Uterus (tissue), 4 donors: Measurements from ENCODE around the gene IL1F10. TPM values are rescaled to one million over a fixed set of nuclear protein-coding genes. Genes with fewer than 3 reads are reported as not detected.

Experiments
- DNase-seq, 2 donors: peaks; one replicate each; pipeline ENCODE4 v3.0.0-alpha.2; 2019 to 2020
- H3K27ac ChIP-seq, 2 donors: fragments of 200-600 bp; sonication (generic); 1 replicate in 1 of 2; 2 replicates in 1 of 2; pipeline ENCODE4 v1.5.1; 2016 to 2018
- H3K27me3 ChIP-seq, 2 donors: fragments of 200-600 bp; sonication (generic); one replicate each; pipeline ENCODE4 v1.5.1; 2018 to 2019; ENCODE audit warnings: control low read depth in 1 of 2
- H3K36me3 ChIP-seq, 2 donors: fragments of 200-600 bp; sonication (generic); one replicate each; pipeline ENCODE4 v1.5.1; 2019; ENCODE audit warnings: control low read depth in 1 of 2
- H3K4me1 ChIP-seq, 2 donors: fragments of 200-600 bp; sonication (generic); one replicate each; pipeline ENCODE4 v1.5.1; 2018 to 2019; ENCODE audit warnings: control low read depth in 1 of 2
- H3K4me3 ChIP-seq, 2 donors: fragments of 200-600 bp; sonication (generic); 1 replicate in 1 of 2; 2 replicates in 1 of 2; pipeline ENCODE4 v1.5.1; 2018 to 2019; ENCODE audit warnings: mild to moderate bottlenecking in 1 of 2
- H3K9me3 ChIP-seq, 2 donors: fragments of 200-600 bp; sonication (generic); one replicate each; pipeline ENCODE4 v1.5.1; 2019; ENCODE audit warnings: control low read depth in 1 of 2
- CTCF ChIP-seq, 4 experiments: fragments of 200-600 bp in 2 of 4; fragments of 450-650 bp in 2 of 4; sonication (generic) in 2 of 4; IDR thresholded peaks; one replicate each; pipeline ENCODE4 v1.5.1; 2016 to 2019; ENCODE audit warnings: antibody characterized with exemption in 4 of 4, mild to moderate bottlenecking in 2 of 4, moderate library complexity in 1 of 4
- POLR2A ChIP-seq, 2 donors: fragments of 450-650 bp; IDR thresholded peaks; one replicate each; pipeline ENCODE4 v1.6.1; 2016; ENCODE audit warnings: antibody characterized with exemption in 2 of 2, mild to moderate bottlenecking in 1 of 2, moderate library complexity in 1 of 2
- intact Hi-C: fragments of 100-400 bp; cut with DNase I; formaldehyde crosslinking; loops from one replicate; pipeline ENCODE4 v1.15.1; 2023; ENCODE audit warnings: low total_unique reads
- total RNA-seq, 4 donors: library from RNA; depleted of rRNA in 3 of 4; stranded (reverse); fragments of >200 nt in 3 of 4; gene quantifications; one replicate each; pipeline versions ENCODE4 v1.1.0 to v1.2.4, GENCODE V29; 2014 to 2023
- donor health status: DM: yes; HTN: yes; CAD: no.

The IL1F10 gene
- total RNA-seq, 4 donors from 2014 or later, result not detected

- Histone ChIP-seq H3K27ac (no peak overlapping the region), H3K9me3 (no peaks in the 10 kb centered on the region), H3K4me1 (no peaks in the 10 kb centered on the region), H3K4me3 (no peak overlapping the region), H3K27me3 (no peaks in the 10 kb centered on the region), H3K36me3 (no peaks in the 10 kb centered on the region)
- TF ChIP-seq CTCF (IDR thresholded peaks at IDR 0.05) (no peak), POLR2A (IDR thresholded peaks at IDR 0.05) (no peak)
- intact Hi-C loops, result no loop called here
- DNase-seq, result no peak
Measured at GRCh38 chr2:113075030-113075429, 7.3 kb downstream of the IL1F10 start.

GRCh38 chr2:113075600-113075999 is 7.8 kb downstream of the IL1F10 start:
- H3K27me3 ChIP-seq, result no peaks in the 10 kb centered on the region
- DNase-seq, result no peak
- H3K27ac ChIP-seq, result no peak overlapping the region
- H3K9me3 ChIP-seq, result no peaks in the 10 kb centered on the region
- no peaks in the 10 kb centered on the region for H3K4me1 ChIP-seq
- TF ChIP-seq POLR2A (IDR thresholded peaks at IDR 0.05) (no peak), CTCF (IDR thresholded peaks at IDR 0.05) (no peak)
- no peak overlapping the region for H3K4me3 ChIP-seq
- no peaks in the 10 kb centered on the region for H3K36me3 ChIP-seq
- intact Hi-C loops, result no loop called here

GRCh38 chr2:113076954-113077669 is 9.3 kb downstream of the IL1F10 start:
- TF ChIP-seq POLR2A (IDR thresholded peaks at IDR 0.05) (no peak), CTCF (IDR thresholded peaks at IDR 0.05) (no peak)
- no peak overlapping the region for H3K27ac ChIP-seq
- H3K9me3 ChIP-seq, result no peaks in the 10 kb centered on the region
- intact Hi-C loops, result no loop called here
- H3K36me3 ChIP-seq, result no peaks in the 10 kb centered on the region
- H3K4me1 ChIP-seq, result no peaks in the 10 kb centered on the region
- no peak overlapping the region for H3K4me3 ChIP-seq
- DNase-seq, result no peak
- H3K27me3 ChIP-seq, result no peaks in the 10 kb centered on the region

- H3K9me3 ChIP-seq, result no peaks in the 10 kb centered on the region
- H3K27ac ChIP-seq, result no peak overlapping the region
- no peaks in the 10 kb centered on the region for H3K4me1 ChIP-seq
- no peak for DNase-seq
- H3K4me3 ChIP-seq, result no peak overlapping the region
- no peak for TF ChIP-seq POLR2A (IDR thresholded peaks at IDR 0.05)
- no peak for TF ChIP-seq CTCF (IDR thresholded peaks at IDR 0.05)
- intact Hi-C loops, result no loop called here
- H3K36me3 ChIP-seq, result no peaks in the 10 kb centered on the region
- H3K27me3 ChIP-seq, result no peaks in the 10 kb centered on the region
Measured at GRCh38 chr2:113077921-113078320, 10.2 kb downstream of the IL1F10 start.

- Histone ChIP-seq H3K9me3 (no peaks in the 10 kb centered on the region), H3K36me3 (no peaks in the 10 kb centered on the region), H3K4me1 (no peaks in the 10 kb centered on the region), H3K27ac (no peak overlapping the region), H3K27me3 (no peaks in the 10 kb centered on the region), H3K4me3 (no peak overlapping the region)
- no peak for DNase-seq
- no peak for TF ChIP-seq POLR2A (IDR thresholded peaks at IDR 0.05)
- no peak for TF ChIP-seq CTCF (IDR thresholded peaks at IDR 0.05)
- intact Hi-C loops, result no loop called here
Measured at GRCh38 chr2:113078350-113078839, 10.6 kb downstream of the IL1F10 start.
